Endothelial cell of umbilical vein (primary cell): ENCODE results near the gene DERA. TPM values are rescaled to one million over a fixed set of nuclear protein-coding genes. Genes with fewer than 3 reads are reported as not detected.
A peak's percentile ranks its signal among the peaks of the same experiment; 100 is the strongest.

Source experiments
- BruUV-seq: library from RNA; stranded (reverse); fragments of 400-500 nt; replicated peaks from 2 replicates; lab custom pipeline; 2021; lab: Mats Ljungman, UMichigan
- CTCF ChIA-PET: fragments of 300-600, 350-600 bp; sonication (Branson Sonifier 250); formaldehyde crosslinking; loops from one replicate; lab custom pipeline; 2021; ENCODE audit warnings: antibody characterized with exemption, inconsistent platforms; lab: Charles Lee
- POLR2A ChIA-PET: fragments of 300-600, 350-600 bp; sonication (Branson Sonifier 250); formaldehyde crosslinking; loops from one replicate; lab custom pipeline; 2021; ENCODE audit warnings: antibody characterized with exemption, inconsistent platforms; lab: Charles Lee
- DNase-seq: peaks from one replicate; pipeline ENCODE4 v3.0.0-alpha.2; 2011; ENCODE audit warnings: low read depth, low spot score
- FAIRE-seq: peaks from 2 replicates; lab custom pipeline; 2011; peaks lifted over from hg19 to GRCh38; lab: Jason Lieb, UNC
- H2AFZ ChIP-seq: 2 replicates; pipeline ENCODE4 v1.6.0; 2012; ENCODE audit warnings: low read depth, low read length, control low read depth, inconsistent platforms
- H3K27ac ChIP-seq: 2 replicates; pipeline ENCODE4 v1.5.1; 2011; ENCODE audit warnings: low read depth, mild to moderate bottlenecking, control low read depth, low read length, moderate library complexity; ENCODE audit not compliant: insufficient read depth
- H3K27me3 ChIP-seq, 2 experiments: 2 replicates each; pipeline versions ENCODE4 v1.6.0 to v1.6.1; 2011; ENCODE audit warnings: low read length in 2 of 2, mixed read lengths in 1 of 2; ENCODE audit not compliant: control insufficient read depth in 2 of 2, insufficient read depth in 2 of 2
- H3K36me3 ChIP-seq, 2 experiments: 2 replicates in 1 of 2; 3 replicates in 1 of 2; pipeline ENCODE4 v1.5.1; 2011; ENCODE audit warnings: low read length in 2 of 2, mild to moderate bottlenecking in 1 of 2, moderate library complexity in 1 of 2; ENCODE audit not compliant: control insufficient read depth in 2 of 2, insufficient read depth in 2 of 2; ENCODE audit errors: extremely low read depth in 1 of 2
- H3K4me1 ChIP-seq: 3 replicates; pipeline ENCODE4 v1.5.1; 2011; ENCODE audit warnings: mild to moderate bottlenecking, low read length; ENCODE audit not compliant: control insufficient read depth, insufficient read depth; ENCODE audit errors: extremely low read depth
- H3K4me2 ChIP-seq: 2 replicates; pipeline ENCODE4 v1.6.1; 2011; ENCODE audit warnings: low read length, control low read depth, mixed read lengths; ENCODE audit not compliant: insufficient read depth
- H3K4me3 ChIP-seq, 3 experiments: fragments of 200-600 bp in 1 of 3; sonication (generic), shearing (Covaris generic) in 1 of 3; replicated peaks in 1 of 3; 2 replicates each; pipeline ENCODE4 v1.5.1; 2011 to 2016; ENCODE audit warnings: control low read depth in 3 of 3, low read length in 3 of 3, mild to moderate bottlenecking in 2 of 3, inconsistent platforms in 1 of 3, low read depth in 1 of 3, moderate library complexity in 1 of 3; ENCODE audit not compliant: insufficient read depth in 1 of 3
- H3K79me2 ChIP-seq: 2 replicates; pipeline ENCODE4 v1.6.0; 2012; ENCODE audit warnings: low read length, inconsistent platforms; ENCODE audit not compliant: control insufficient read depth, insufficient read depth
- H3K9ac ChIP-seq: replicated peaks from 2 replicates; pipeline ENCODE3; 2011; ENCODE audit warnings: low read length, control low read depth; ENCODE audit not compliant: insufficient read depth; ENCODE audit errors: extremely low read depth
- H3K9me1 ChIP-seq: replicated peaks from 3 replicates; pipeline ENCODE4 v1.6.0; 2011; ENCODE audit warnings: mild to moderate bottlenecking, low read length; ENCODE audit not compliant: control insufficient read depth, insufficient read depth; ENCODE audit errors: extremely low read depth
- H3K9me3 ChIP-seq: replicated peaks from 2 replicates; pipeline ENCODE4 v1.5.1; 2012; ENCODE audit warnings: low read length, inconsistent platforms; ENCODE audit not compliant: control insufficient read depth, insufficient read depth
- H4K20me1 ChIP-seq: replicated peaks from 2 replicates; pipeline ENCODE3; 2011; ENCODE audit warnings: mild to moderate bottlenecking, low read length; ENCODE audit not compliant: control insufficient read depth, insufficient read depth; ENCODE audit errors: extremely low read depth
- CTCF ChIP-seq, 2 donors: IDR thresholded peaks; 1 replicate in 1 of 2; 2 replicates in 1 of 2; pipeline ENCODE4 v1.5.1; 2011; ENCODE audit warnings: low read length in 2 of 2, mild to moderate bottlenecking in 2 of 2, moderate library complexity in 2 of 2, control low read depth in 1 of 2, inconsistent platforms in 1 of 2, low read depth in 1 of 2; ENCODE audit not compliant: insufficient read depth in 1 of 2; ENCODE audit errors: extremely low read depth in 1 of 2
- FOS ChIP-seq: IDR thresholded peaks from 2 replicates; pipeline ENCODE4 v1.6.1; 2011; ENCODE audit warnings: mild to moderate bottlenecking, low read length, moderate library complexity, borderline replicate concordance; ENCODE audit not compliant: insufficient read depth
- MAX ChIP-seq: IDR thresholded peaks from 2 replicates; pipeline ENCODE4 v1.6.1; 2011; ENCODE audit not compliant: insufficient read depth, insufficient read length
- MYC ChIP-seq: IDR thresholded peaks from one replicate; pipeline ENCODE4 v1.6.1; 2011; ENCODE audit warnings: mild to moderate bottlenecking, low read depth, low read length
- POLR2A ChIP-seq: IDR thresholded peaks from 2 replicates; pipeline ENCODE4 v1.6.1; 2012; ENCODE audit warnings: low read depth, mild to moderate bottlenecking, control low read depth, low read length
- dilution Hi-C: fragments of 300-500 bp; cut with MboI; formaldehyde crosslinking; loops from one replicate; pipeline ENCODE4 v1.15.0; 2019; ENCODE audit warnings: low sequenced_read_pairs; ENCODE audit not compliant: extremely low pct_ligation_motif_present
- intact Hi-C: fragments of 100-400 bp; cut with micrococcal nuclease; formaldehyde crosslinking; loops from one replicate; pipeline ENCODE4 v1.10.0; 2022
- polyA plus RNA-seq, 4 experiments: library from polyadenylated mRNA; depleted of rRNA in 3 of 4; stranded (reverse) in 3 of 4; unstranded in 1 of 4; fragments of >200 nt; gene quantifications; 2 replicates each; pipeline versions ENCODE4 v1.2.1 to v1.2.3, GENCODE V29; 2011 to 2012; ENCODE audit warnings: missing spikeins in 1 of 4
- total RNA-seq: library from RNA; stranded (reverse); gene quantifications from 2 replicates; pipeline ENCODE4 v1.2.3, GENCODE V29; 2021

Gene DERA
- total and polyA plus RNA-seq, 2 donors (not counting 3 experiments of a cell fraction or from before 2014, with no cell fraction given), result 19.8 to 41.5 TPM

- H3K27me3 ChIP-seq, result no peaks in the 10 kb centered on the region
- no peak overlapping the region for H3K9ac ChIP-seq
- no peak overlapping the region for H3K27ac ChIP-seq
- intact Hi-C loops (no loop called here), dilution Hi-C loops (no loop called here)
- H3K4me1 ChIP-seq, result no peaks in the 10 kb centered on the region
- H3K4me2 ChIP-seq, result no peak overlapping the region
- FAIRE-seq, result no peak
- ChIA-PET POLR2A (no interaction called here), CTCF (no interaction called here)
- no peak overlapping the region for H3K4me3 ChIP-seq
- BruUV-seq, result no TSS peak
- no peaks in the 10 kb centered on the region for H3K9me3 ChIP-seq
- TF ChIP-seq POLR2A, result no peak
- H2AFZ ChIP-seq, result no peak overlapping the region
- no peaks in the 10 kb centered on the region for H3K36me3 ChIP-seq
- no peaks in the 10 kb centered on the region for H3K9me1 ChIP-seq
- no peaks in the 10 kb centered on the region for H4K20me1 ChIP-seq
- H3K79me2 ChIP-seq, result no peaks in the 10 kb centered on the region
- DNase-seq, result no peak
These were observed 107.2 kb downstream of the DERA start for GRCh38 chr12:16018306-16018705.

- Histone ChIP-seq H3K4me1 (no peaks in the 10 kb centered on the region), H3K36me3 (no peaks in the 10 kb centered on the region), H3K4me2 (no peak overlapping the region), H3K79me2 (no peaks in the 10 kb centered on the region), H4K20me1 (no peaks in the 10 kb centered on the region), H3K9me1 (no peaks in the 10 kb centered on the region), H3K9ac (no peak overlapping the region), H3K27me3 (no peaks in the 10 kb centered on the region), H2AFZ (no peak overlapping the region), H3K9me3 (no peaks in the 10 kb centered on the region), H3K4me3 (no peak overlapping the region), H3K27ac (no peak overlapping the region)
- no TSS peak for BruUV-seq
- no peak for DNase-seq
- dilution Hi-C loops, result no loop called here
- ChIA-PET POLR2A (no interaction called here), CTCF (no interaction called here)
- intact Hi-C loops, result no loop called here
- peak; percentile 8 for FAIRE-seq
- TF ChIP-seq MAX (no peak), FOS (no peak), MYC (no peak), CTCF (IDR thresholded peaks at IDR 0.05; ENCODE audit: extremely low read depth in 1 of 2, insufficient read depth in 1 of 2, low read depth in 1 of 2, low read length in 2 of 2) (no peak)
These were observed 108.0 kb downstream of the DERA start for GRCh38 chr12:16019136-16019535.
